ENCODE data around the gene CNTROB. TPM values are rescaled to one million over a fixed set of nuclear protein-coding genes. Genes with fewer than 3 reads are reported as not detected.
A peak's percentile ranks its signal among the peaks of the same experiment; 100 is the strongest.

CNTROB gene, protein sequence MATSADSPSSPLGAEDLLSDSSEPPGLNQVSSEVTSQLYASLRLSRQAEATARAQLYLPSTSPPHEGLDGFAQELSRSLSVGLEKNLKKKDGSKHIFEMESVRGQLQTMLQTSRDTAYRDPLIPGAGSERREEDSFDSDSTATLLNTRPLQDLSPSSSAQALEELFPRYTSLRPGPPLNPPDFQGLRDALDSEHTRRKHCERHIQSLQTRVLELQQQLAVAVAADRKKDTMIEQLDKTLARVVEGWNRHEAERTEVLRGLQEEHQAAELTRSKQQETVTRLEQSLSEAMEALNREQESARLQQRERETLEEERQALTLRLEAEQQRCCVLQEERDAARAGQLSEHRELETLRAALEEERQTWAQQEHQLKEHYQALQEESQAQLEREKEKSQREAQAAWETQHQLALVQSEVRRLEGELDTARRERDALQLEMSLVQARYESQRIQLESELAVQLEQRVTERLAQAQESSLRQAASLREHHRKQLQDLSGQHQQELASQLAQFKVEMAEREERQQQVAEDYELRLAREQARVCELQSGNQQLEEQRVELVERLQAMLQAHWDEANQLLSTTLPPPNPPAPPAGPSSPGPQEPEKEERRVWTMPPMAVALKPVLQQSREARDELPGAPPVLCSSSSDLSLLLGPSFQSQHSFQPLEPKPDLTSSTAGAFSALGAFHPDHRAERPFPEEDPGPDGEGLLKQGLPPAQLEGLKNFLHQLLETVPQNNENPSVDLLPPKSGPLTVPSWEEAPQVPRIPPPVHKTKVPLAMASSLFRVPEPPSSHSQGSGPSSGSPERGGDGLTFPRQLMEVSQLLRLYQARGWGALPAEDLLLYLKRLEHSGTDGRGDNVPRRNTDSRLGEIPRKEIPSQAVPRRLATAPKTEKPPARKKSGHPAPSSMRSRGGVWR
- 20.3 and 22.3 TPM in 2 replicates for total RNA-seq (2012; rRNA removed)

DNA sequence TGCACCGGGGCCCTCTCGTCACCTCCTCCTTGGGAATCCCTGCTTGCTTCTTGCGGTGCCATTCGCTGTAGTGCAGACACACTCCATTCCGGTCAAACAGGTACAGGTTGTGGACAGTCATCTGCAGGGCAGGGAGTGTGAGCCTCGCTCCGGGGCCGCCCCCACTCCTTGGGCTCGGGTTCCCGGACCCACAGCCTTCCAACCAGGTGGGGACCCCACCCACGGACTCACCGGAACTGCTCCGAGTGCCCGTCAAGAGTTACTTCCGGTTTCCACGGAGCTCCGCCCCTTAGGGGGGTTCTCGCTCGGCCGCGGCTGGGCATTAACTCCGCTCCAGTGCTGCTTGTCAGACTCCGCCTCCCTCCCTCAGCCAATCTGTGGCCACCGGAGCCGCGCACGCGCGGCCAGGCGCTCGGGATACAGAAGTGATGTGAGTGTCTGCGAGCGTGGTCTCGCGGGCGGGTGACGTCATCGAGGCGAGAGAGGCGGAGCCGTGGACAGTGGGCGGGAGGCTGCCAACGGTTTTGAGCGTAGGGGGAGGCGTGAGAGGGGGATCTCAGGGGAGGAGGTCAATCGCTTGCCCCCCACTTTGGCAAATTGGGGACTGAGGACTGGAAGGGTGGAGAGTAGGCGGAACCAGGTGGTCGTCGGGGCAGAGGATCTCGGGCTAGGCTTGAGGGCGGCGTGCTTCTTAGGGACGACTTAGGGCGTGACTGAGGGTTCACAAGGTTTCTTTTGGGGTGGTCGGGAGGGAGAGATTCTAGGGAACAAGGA lies at the start of gene CNTROB, which contains the start of gene TRAPPC1:
CNTROB (plus strand) TSS at position 498 of the 774 bp plus-strand sequence. CDS start 874 bp downstream, outside the sequence.
TRAPPC1 (minus strand) TSS at position 238 of the 774 bp plus-strand sequence; CDS start at position 121, 117 bp downstream.
- peak within 1 kb of the TSS; percentile 92 for H3K4me2 ChIP-seq (ENCODE audit: low read length)
- no peaks in the 10 kb centered on the region for H3K27me3 ChIP-seq (ENCODE audit: control insufficient read depth, insufficient read depth, low read length)
- H3K9me3 ChIP-seq (replicated peaks; ENCODE audit: low read length) = no peaks in the 10 kb centered on the region
- peaks cover 25% of the 10 kb centered on the region for H3K36me3 ChIP-seq (ENCODE audit: insufficient read depth, low read length)
- H3K9ac ChIP-seq (ENCODE audit: low read depth, low read length) = peak within 1 kb of the TSS; percentile 89
- H3K4me3 ChIP-seq (ENCODE audit: low read length) = peak within 1 kb of the TSS; percentile 83
- H3K4me1 ChIP-seq (ENCODE audit: control insufficient read depth, insufficient read depth, low read length) = peaks cover 21% of the 10 kb centered on the region

DNA sequence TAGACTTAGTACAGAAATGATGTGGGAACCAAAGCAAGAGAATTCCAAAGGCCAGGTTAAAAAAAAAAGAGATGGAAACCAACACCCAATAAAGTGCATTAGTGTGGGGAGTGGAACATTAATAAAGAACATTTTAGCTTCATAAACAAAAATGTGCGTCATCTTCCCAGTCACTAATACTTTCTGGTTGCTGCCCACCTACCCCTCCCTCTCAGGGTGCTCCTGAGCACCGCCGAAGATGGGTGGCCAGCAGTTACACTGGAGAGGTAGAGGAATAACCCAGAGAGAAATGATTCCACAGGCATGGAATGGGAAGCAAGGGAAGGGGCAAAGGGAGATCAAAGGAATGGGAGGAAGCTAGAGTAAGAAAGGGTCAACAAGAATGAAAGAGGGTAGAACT lies 49.4 kb upstream of the CNTROB start:
- Histone ChIP-seq H3K9me3 (replicated peaks; ENCODE audit: low read length) (no peaks in the 10 kb centered on the region), H3K9ac (ENCODE audit: low read depth, low read length) (no peak overlapping the region), H3K36me3 (ENCODE audit: insufficient read depth, low read length) (peaks cover 31% of the 10 kb centered on the region), H3K27me3 (ENCODE audit: control insufficient read depth, insufficient read depth, low read length) (no peaks in the 10 kb centered on the region), H3K4me3 (ENCODE audit: low read length) (peak overlapping the region; percentile 34), H3K4me2 (ENCODE audit: low read length) (peak overlapping the region; percentile 85), H3K4me1 (ENCODE audit: control insufficient read depth, insufficient read depth, low read length) (peaks cover 30% of the 10 kb centered on the region)

DNA sequence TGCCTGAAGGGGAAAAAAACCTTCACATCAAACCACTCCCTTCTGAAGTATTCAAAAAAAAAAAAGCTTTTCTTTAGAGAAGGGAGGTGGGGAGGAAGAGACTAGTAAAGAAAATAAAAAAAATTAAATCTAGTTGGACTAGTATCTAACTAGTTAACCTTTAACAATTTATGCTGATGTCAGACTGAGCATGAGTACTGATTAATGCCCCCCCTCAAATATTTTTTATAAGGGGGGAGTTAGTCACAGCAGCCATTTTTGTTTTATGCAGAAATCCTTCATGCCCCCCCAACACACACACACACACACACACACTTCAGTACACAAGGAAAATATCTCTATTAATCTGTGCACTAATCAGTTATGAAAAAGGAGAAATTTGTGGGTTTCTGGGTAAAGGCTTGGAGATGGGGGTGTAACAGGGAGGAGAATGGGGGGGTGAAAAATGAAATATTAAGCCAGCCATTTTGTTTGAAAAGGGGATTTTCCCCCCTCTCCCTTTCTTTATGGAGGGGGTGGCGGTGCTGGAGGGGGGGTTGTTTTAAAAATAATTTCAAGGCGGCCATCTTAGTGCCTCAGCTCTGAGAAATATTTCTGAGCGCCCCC lies 48.1 kb upstream of the CNTROB start:
- H3K4me3 ChIP-seq (ENCODE audit: low read length) = peak overlapping the region; percentile 61
- no peaks in the 10 kb centered on the region for H3K27me3 ChIP-seq (ENCODE audit: control insufficient read depth, insufficient read depth, low read length)
- H3K9me3 ChIP-seq (replicated peaks; ENCODE audit: low read length) = no peaks in the 10 kb centered on the region
- H3K36me3 ChIP-seq (ENCODE audit: insufficient read depth, low read length) = peaks cover 29% of the 10 kb centered on the region
- H3K4me1 ChIP-seq (ENCODE audit: control insufficient read depth, insufficient read depth, low read length) = peaks cover 42% of the 10 kb centered on the region
- H3K9ac ChIP-seq (ENCODE audit: low read depth, low read length) = peak overlapping the region; percentile 82
- H3K4me2 ChIP-seq (ENCODE audit: low read length) = peak overlapping the region; percentile 85

DNA sequence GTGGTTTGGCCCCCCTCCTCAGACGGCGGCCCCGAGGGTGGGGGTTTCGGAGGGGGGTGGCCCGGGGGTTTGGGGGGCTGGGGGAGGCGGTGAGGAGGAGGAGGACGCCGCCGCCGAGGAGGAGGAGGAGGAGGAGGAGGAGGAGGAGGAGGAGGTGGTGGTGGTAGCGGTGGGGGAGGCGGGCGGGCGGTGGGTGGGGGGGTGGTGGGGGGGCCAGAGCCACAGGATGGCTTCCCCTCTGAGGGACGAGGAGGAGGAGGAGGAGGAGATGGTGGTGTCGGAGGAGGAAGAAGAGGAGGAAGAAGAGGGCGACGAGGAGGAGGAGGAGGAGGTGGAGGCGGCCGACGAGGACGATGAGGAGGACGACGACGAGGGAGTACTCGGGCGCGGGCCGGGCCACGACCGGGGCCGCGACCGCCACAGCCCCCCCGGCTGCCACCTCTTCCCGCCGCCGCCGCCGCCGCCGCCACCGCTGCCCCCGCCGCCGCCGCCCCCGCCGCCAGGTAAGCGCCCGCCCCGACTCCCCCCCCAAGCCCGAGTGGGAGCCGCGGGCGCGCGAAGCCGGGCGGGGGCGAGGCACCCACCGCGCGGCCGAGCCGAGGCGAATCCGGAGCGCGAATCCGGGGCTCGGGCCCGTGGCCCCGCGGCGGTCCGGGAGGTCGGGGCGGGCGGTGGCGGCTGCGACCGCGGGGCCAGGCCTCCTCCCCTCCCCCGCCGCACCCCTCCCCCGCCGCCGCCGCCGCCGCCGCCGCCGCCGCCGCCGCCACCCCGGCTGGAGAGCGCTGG lies 47.2 kb upstream of the CNTROB start:
- Histone ChIP-seq H3K36me3 (ENCODE audit: insufficient read depth, low read length) (peaks cover 23% of the 10 kb centered on the region), H3K4me3 (ENCODE audit: low read length) (peak overlapping the region; percentile 95), H3K9ac (ENCODE audit: low read depth, low read length) (peak overlapping the region; percentile 76), H3K4me2 (ENCODE audit: low read length) (peak overlapping the region; percentile 98), H3K4me1 (ENCODE audit: control insufficient read depth, insufficient read depth, low read length) (peaks cover 51% of the 10 kb centered on the region), H3K9me3 (replicated peaks; ENCODE audit: low read length) (no peaks in the 10 kb centered on the region), H3K27me3 (ENCODE audit: control insufficient read depth, insufficient read depth, low read length) (no peaks in the 10 kb centered on the region)

DNA sequence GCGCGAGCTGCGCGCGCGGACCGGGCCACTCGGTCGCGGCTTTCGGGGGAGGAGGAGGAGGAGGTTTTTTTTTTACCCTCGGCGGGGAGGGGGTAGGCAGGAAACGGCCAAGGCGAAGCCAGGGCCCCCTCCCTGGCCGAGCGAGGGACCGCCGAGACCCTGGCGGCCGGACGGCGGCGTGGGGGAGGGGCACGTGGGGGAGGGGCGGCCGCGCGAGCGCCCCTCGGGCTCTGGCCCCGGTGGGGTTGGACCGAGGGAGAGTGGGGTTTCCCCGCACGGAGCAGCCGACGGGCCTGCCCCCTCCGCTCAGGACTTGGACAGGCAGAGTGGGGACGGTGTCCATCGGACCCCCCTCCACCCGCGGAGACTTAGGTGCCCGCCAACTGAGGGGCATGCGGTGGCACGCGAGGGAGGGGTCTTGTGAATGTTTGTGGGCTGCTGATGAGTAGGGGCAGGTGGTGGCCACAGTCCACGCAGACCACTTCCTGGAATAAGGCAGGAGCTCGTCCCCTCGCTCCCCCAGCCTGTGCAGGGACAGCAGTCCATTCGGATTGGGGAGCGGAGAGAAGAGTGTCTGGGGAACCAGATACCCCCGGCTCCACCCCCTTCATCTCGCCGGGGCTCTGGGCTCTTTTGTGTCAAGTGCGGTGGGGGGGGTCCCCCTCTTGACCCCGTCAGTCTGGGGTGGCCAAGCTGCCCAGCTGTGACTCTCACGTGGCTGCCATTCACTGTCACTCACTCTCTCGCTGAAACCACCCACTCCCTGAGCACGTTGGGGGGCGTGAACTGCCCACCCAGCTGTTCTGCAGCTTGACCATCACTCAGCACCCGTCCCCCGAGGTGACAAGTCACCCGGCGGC lies 46.4 kb upstream of the CNTROB start:
- H3K9ac ChIP-seq (ENCODE audit: low read depth, low read length) = peak overlapping the region; percentile 76
- H3K27me3 ChIP-seq (ENCODE audit: control insufficient read depth, insufficient read depth, low read length) = no peaks in the 10 kb centered on the region
- peaks cover 53% of the 10 kb centered on the region for H3K4me1 ChIP-seq (ENCODE audit: control insufficient read depth, insufficient read depth, low read length)
- peak overlapping the region; percentile 98 for H3K4me2 ChIP-seq (ENCODE audit: low read length)
- H3K36me3 ChIP-seq (ENCODE audit: insufficient read depth, low read length) = peaks cover 18% of the 10 kb centered on the region
- H3K9me3 ChIP-seq (replicated peaks; ENCODE audit: low read length) = no peaks in the 10 kb centered on the region
- H3K4me3 ChIP-seq (ENCODE audit: low read length) = peak overlapping the region; percentile 95

DNA sequence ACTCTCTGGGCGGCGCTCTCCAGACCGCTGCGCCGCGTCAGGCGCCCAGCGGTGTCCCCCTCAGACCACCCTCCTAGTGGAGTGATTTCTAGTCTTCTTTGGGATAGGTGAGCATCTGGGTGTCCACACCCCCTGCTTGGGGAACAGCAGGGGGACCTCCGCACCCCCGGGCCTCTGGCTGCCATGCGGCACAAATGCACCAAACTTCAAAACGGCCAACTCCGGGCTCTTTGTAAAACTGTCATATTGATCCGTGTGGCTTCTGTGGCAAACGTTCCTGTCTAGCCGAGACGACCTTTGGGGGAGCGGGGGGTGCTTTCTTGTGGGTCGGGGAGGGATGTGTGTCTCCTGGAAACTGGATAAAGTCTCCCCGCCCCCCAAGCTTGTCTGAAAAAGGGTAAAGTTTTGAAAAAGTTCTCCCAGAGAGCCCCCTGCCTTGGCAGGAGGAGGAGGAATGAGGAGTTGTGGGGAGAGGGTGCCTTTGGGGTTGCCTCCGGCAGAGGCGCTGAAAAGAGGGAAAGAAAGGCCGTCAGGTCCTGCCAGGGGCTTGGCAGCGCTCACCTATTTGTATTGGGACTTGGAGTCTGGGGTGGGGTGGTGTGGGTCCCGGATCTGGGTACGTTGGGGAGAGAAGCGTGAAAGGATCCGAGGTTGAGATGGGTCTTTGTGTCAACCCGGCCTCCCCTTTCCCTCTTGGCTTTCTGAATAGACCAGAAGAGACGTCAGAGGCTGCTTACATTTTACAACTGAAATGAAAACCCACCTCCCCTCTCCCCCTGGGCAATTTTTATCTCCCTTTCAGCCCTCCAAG lies 45.6 kb upstream of the CNTROB start:
- no peaks in the 10 kb centered on the region for H3K27me3 ChIP-seq (ENCODE audit: control insufficient read depth, insufficient read depth, low read length)
- peak overlapping the region; percentile 98 for H3K4me2 ChIP-seq (ENCODE audit: low read length)
- peak overlapping the region; percentile 95 for H3K4me3 ChIP-seq (ENCODE audit: low read length)
- H3K9me3 ChIP-seq (replicated peaks; ENCODE audit: low read length) = no peaks in the 10 kb centered on the region
- peaks cover 53% of the 10 kb centered on the region for H3K4me1 ChIP-seq (ENCODE audit: control insufficient read depth, insufficient read depth, low read length)
- peaks cover 18% of the 10 kb centered on the region for H3K36me3 ChIP-seq (ENCODE audit: insufficient read depth, low read length)
- H3K9ac ChIP-seq (ENCODE audit: low read depth, low read length) = peak overlapping the region; percentile 76

DNA sequence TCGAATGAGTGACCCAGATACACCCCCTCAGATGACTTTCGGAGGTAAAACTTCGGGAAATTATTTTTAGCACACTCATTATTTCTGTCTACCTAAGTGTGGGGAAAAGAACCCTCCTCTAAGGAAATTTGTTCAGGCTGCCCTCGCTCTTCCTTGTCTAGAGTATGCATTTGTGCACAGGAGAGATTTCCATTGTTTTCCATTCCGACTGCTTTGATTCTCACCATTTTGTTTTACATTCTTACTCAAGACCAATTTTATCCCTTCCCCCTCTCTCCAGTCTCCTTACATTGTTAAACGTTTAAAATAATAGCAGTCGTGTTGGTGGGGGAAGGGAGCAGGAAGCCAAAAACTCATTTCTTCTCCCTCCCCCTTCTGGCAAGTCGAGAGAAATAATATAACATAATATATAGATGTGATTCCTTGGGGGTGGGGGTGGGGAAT lies 44.9 kb upstream of the CNTROB start:
- H3K4me1 ChIP-seq (ENCODE audit: control insufficient read depth, insufficient read depth, low read length) = peaks cover 51% of the 10 kb centered on the region
- no peaks in the 10 kb centered on the region for H3K9me3 ChIP-seq (replicated peaks; ENCODE audit: low read length)
- peak overlapping the region; percentile 76 for H3K9ac ChIP-seq (ENCODE audit: low read depth, low read length)
- peak overlapping the region; percentile 98 for H3K4me2 ChIP-seq (ENCODE audit: low read length)
- no peaks in the 10 kb centered on the region for H3K27me3 ChIP-seq (ENCODE audit: control insufficient read depth, insufficient read depth, low read length)
- peak overlapping the region; percentile 95 for H3K4me3 ChIP-seq (ENCODE audit: low read length)
- H3K36me3 ChIP-seq (ENCODE audit: insufficient read depth, low read length) = peaks cover 20% of the 10 kb centered on the region

DNA sequence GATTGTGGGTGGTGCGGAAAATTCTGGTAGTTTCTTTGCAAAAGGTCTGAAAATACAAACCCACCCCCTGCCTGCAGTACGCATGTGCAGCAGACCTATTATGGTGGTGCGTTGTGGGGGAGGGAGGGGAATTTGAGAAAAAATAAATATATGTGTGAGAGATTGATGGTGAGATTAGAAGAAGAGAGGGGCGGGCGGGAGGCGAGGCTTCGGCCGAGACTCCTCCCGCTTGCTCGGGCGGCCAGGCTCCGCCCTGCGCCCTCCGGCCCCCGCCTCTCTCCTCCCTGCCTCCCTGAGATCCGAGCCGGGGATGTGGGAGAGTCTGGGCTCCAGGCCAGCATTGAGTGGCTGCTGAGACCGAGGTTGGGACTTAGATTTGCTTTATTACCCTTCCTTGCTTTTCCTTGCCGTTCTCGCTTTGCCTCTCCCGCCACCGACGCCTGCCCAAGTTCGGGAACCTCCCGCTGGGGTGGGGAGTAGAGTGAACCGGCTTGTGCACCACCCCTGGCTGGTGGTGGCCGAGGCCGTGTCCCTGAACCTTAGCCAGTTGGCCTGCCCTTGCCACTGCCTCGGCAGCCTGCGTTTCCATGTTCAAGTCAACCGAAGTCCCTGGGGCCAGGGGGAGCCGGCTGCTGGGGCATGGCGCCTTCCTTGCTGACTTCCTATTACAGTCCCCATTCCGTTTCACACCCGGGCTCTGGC lies 44.4 kb upstream of the CNTROB start:
- Histone ChIP-seq H3K27me3 (ENCODE audit: control insufficient read depth, insufficient read depth, low read length) (no peaks in the 10 kb centered on the region), H3K9ac (ENCODE audit: low read depth, low read length) (peak overlapping the region; percentile 76), H3K4me3 (ENCODE audit: low read length) (peak overlapping the region; percentile 95), H3K36me3 (ENCODE audit: insufficient read depth, low read length) (peaks cover 19% of the 10 kb centered on the region), H3K4me2 (ENCODE audit: low read length) (peak overlapping the region; percentile 98), H3K4me1 (ENCODE audit: control insufficient read depth, insufficient read depth, low read length) (peaks cover 45% of the 10 kb centered on the region), H3K9me3 (replicated peaks; ENCODE audit: low read length) (no peaks in the 10 kb centered on the region)
